Testis (tissue), 2 donors: ENCODE data around the gene ANKRD11.

Experiments
- CTCF ChIP-seq, 3 experiments: fragments of 450-650 bp in 2 of 3; fragments of 200-600 bp in 1 of 3; sonication (generic) in 1 of 3; IDR thresholded peaks; one replicate each; pipeline ENCODE4 v1.5.1; 2016 to 2019; ENCODE audit warnings: antibody characterized with exemption in 3 of 3, mild to moderate bottlenecking in 2 of 3, moderate library complexity in 1 of 3
- POLR2A ChIP-seq: fragments of 450-650 bp; IDR thresholded peaks from one replicate; pipeline ENCODE4 v1.6.1; 2017; ENCODE audit warnings: antibody characterized with exemption, mild to moderate bottlenecking, moderate library complexity

- TF ChIP-seq POLR2A (no peak), CTCF (IDR thresholded peaks at IDR 0.05) (no peak)
These were observed 52.4 kb downstream of the ANKRD11 start for GRCh38 chr16:89437991-89438390.
